ENCODE measurements around the gene HOXA10. TPM values are rescaled to one million over a fixed set of nuclear protein-coding genes. Genes with fewer than 3 reads are reported as not detected.

Gene HOXA10
- total and polyA plus RNA-seq, 4 donors, result 0.21 to 0.29 (median 0.26) TPM; not detected in 1

- peaks cover 10 to 100% (median 99%) of the 10 kb centered on the region in 3 donors for H3K27me3 ChIP-seq (ENCODE audit: control insufficient read depth in 3 of 3, insufficient read depth in 3 of 3, low read length in 2 of 3)
Measured at GRCh38 chr7:27205325-27206280, 31.5 kb upstream of the HOXA10 start.

GRCh38 chr7:27204851-27205322, 30.8 kb upstream of the HOXA10 start:
- H3K4me3 ChIP-seq, result no peak overlapping the region
- WGBS, 2 donors, result 3 to 6% methylated on average over 41 of the region's 41 CpGs
- ATAC-seq (ENCODE audit: insufficient read depth, low FRiP score) (no peak), DNase-seq (peak in 2 of 3 donors; percentile 50 to 60)
- H3K9ac ChIP-seq (ENCODE audit: insufficient read depth in 1 of 2, low read length in 2 of 2), result no peak overlapping the region
- peaks cover 0 to 12% (median 0%) of the 10 kb centered on the region in 4 donors for H3K9me3 ChIP-seq (ENCODE audit: control insufficient read depth in 4 of 4, insufficient read depth in 3 of 4, low read length in 3 of 4)
- TF ChIP-seq, protein P1, sequence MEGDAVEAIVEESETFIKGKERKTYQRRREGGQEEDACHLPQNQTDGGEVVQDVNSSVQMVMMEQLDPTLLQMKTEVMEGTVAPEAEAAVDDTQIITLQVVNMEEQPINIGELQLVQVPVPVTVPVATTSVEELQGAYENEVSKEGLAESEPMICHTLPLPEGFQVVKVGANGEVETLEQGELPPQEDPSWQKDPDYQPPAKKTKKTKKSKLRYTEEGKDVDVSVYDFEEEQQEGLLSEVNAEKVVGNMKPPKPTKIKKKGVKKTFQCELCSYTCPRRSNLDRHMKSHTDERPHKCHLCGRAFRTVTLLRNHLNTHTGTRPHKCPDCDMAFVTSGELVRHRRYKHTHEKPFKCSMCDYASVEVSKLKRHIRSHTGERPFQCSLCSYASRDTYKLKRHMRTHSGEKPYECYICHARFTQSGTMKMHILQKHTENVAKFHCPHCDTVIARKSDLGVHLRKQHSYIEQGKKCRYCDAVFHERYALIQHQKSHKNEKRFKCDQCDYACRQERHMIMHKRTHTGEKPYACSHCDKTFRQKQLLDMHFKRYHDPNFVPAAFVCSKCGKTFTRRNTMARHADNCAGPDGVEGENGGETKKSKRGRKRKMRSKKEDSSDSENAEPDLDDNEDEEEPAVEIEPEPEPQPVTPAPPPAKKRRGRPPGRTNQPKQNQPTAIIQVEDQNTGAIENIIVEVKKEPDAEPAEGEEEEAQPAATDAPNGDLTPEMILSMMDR (IDR thresholded peaks at IDR 0.05; ENCODE audit: control extremely low read depth, extremely low read depth), result no peak
- peaks cover 3 to 96% (median 96%) of the 10 kb centered on the region in 3 donors for H3K27me3 ChIP-seq (ENCODE audit: control insufficient read depth in 3 of 3, insufficient read depth in 3 of 3, low read length in 2 of 3)
- H3K27ac ChIP-seq (ENCODE audit: low read depth in 1 of 2, low read length in 1 of 2), result no peak overlapping the region
- peaks cover 0 to 22% (median 3%) of the 10 kb centered on the region in 5 donors for H3K4me1 ChIP-seq (ENCODE audit: control insufficient read depth in 5 of 5, insufficient read depth in 5 of 5, low read length in 5 of 5)
- no peaks in the 10 kb centered on the region for H3K36me3 ChIP-seq (ENCODE audit: control insufficient read depth in 4 of 4, insufficient read depth in 4 of 4, low read length in 4 of 4)

More at GRCh38 chr7:27205325-27206280, 31.5 kb upstream of the HOXA10 start:
- Histone ChIP-seq H3K4me1 (ENCODE audit: control insufficient read depth in 5 of 5, insufficient read depth in 5 of 5, low read length in 5 of 5) (peaks cover 0 to 17% (median 2%) of the 10 kb centered on the region in 5 donors), H3K36me3 (ENCODE audit: control insufficient read depth in 4 of 4, insufficient read depth in 4 of 4, low read length in 4 of 4) (no peaks in the 10 kb centered on the region), H3K9ac (ENCODE audit: insufficient read depth in 1 of 2, low read length in 2 of 2) (no peak overlapping the region), H3K4me3 (no peak overlapping the region), H3K27ac (ENCODE audit: low read depth in 1 of 2, low read length in 1 of 2) (no peak overlapping the region), H3K9me3 (ENCODE audit: control insufficient read depth in 4 of 4, insufficient read depth in 3 of 4, low read length in 3 of 4) (peaks cover 0 to 15% (median 0%) of the 10 kb centered on the region in 4 donors)
- DNase-seq (peak in 1 of 3 donors; percentile 37), ATAC-seq (ENCODE audit: insufficient read depth, low FRiP score) (no peak)
- 9 to 10% methylated on average over 52 of the region's 52 CpGs for WGBS, 2 donors
- TF ChIP-seq, protein P1 (IDR thresholded peaks at IDR 0.05; ENCODE audit: control extremely low read depth, extremely low read depth), result no peak

DNA sequence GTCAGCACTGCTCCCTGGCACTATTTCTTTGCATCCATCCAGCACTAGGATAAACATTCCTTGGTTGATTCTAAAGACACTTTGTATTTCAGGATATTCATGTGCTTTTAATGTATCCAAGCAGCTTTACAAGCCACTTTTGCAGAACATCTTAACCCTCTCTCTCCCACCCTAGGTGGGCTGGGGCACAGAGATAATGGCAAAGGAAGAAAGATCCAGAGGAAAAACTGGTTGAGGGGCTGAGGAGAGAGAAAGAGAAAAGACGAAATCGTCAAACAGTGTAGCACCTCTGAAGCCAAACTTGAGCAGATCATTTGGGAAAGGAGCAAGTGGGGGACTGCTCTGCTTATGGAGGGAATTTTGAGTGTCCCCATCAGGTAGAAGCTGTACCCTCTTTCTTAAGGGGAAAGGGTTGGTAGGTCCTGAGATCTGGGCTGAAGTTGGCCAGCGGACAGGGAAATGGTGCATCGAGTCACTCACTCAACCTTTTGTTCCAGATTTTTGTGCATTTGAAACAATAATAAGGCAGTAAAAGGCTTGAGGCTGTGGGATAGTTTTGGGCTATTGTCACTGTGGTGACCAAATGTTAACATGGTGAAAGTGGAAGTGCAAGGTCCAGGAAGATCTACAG, 30.0 kb upstream of the HOXA10 start:
- ATAC-seq (ENCODE audit: insufficient read depth, low FRiP score) (no peak), DNase-seq (no peak)
- WGBS, 2 donors, result 22 to 26% methylated on average over 4 of the region's 4 CpGs
- TF ChIP-seq, protein P1 (IDR thresholded peaks at IDR 0.05; ENCODE audit: control extremely low read depth, extremely low read depth), result no peak
- H3K27ac ChIP-seq (ENCODE audit: low read depth in 1 of 2, low read length in 1 of 2), result no peak overlapping the region
- peaks cover 0 to 90% (median 90%) of the 10 kb centered on the region in 3 donors for H3K27me3 ChIP-seq (ENCODE audit: control insufficient read depth in 3 of 3, insufficient read depth in 3 of 3, low read length in 2 of 3)
- peaks cover 0 to 26% (median 3%) of the 10 kb centered on the region in 5 donors for H3K4me1 ChIP-seq (ENCODE audit: control insufficient read depth in 5 of 5, insufficient read depth in 5 of 5, low read length in 5 of 5)
- H3K36me3 ChIP-seq (ENCODE audit: control insufficient read depth in 4 of 4, insufficient read depth in 4 of 4, low read length in 4 of 4), result no peaks in the 10 kb centered on the region
- peaks cover 0 to 12% (median 0%) of the 10 kb centered on the region in 4 donors for H3K9me3 ChIP-seq (ENCODE audit: control insufficient read depth in 4 of 4, insufficient read depth in 3 of 4, low read length in 3 of 4)
- H3K9ac ChIP-seq (ENCODE audit: insufficient read depth in 1 of 2, low read length in 2 of 2), result no peak overlapping the region
- no peak overlapping the region for H3K4me3 ChIP-seq

Measured in lung (tissue), 12 donors.